Muscle layer of colon (tissue), 2 donors: ENCODE measurements around the gene TCP11.
A peak's percentile ranks its signal among the peaks of the same experiment; 100 is the strongest.
"Not testable (repeated sequence)": the region's sequence is repeated elsewhere in the genome, so short reads cannot be mapped to it uniquely, and the experiment has no call there.

Experiments used
- H3K27ac ChIP-seq: one replicate; pipeline ENCODE4 v1.7.0; 2013; ENCODE audit warnings: low read depth, mild to moderate bottlenecking, low read length, moderate library complexity
- H3K27me3 ChIP-seq, 2 donors: one replicate each; pipeline ENCODE4 v1.7.0; 2013; ENCODE audit warnings: low read length in 2 of 2, mild to moderate bottlenecking in 2 of 2; ENCODE audit not compliant: insufficient read depth in 2 of 2, control insufficient read depth in 1 of 2
- H3K36me3 ChIP-seq: one replicate; pipeline ENCODE4 v1.7.0; 2013; ENCODE audit warnings: mild to moderate bottlenecking, low read length; ENCODE audit not compliant: insufficient read depth
- H3K4me1 ChIP-seq: one replicate; pipeline ENCODE4 v1.7.0; 2013; ENCODE audit warnings: mild to moderate bottlenecking, low read length; ENCODE audit not compliant: insufficient read depth
- H3K4me3 ChIP-seq, 2 donors: one replicate each; pipeline ENCODE4 v1.7.0; 2013; ENCODE audit warnings: low read length in 2 of 2, low read depth in 1 of 2, mild to moderate bottlenecking in 1 of 2, moderate library complexity in 1 of 2
- H3K9ac ChIP-seq: one replicate; pipeline ENCODE4 v1.7.0; 2013; ENCODE audit warnings: low read length
- H3K9me3 ChIP-seq: one replicate; pipeline ENCODE4 v1.7.0; 2013; ENCODE audit warnings: mild to moderate bottlenecking, low read length
- donor health status: abdominal sarcoma.
- donor health status: Adenocarcinoma of cecum.

TCP11 gene

GRCh38 chr6:35107761-35108160 is 33.4 kb downstream of the TCP11 start:
- not testable (repeated sequence) for H3K9me3 ChIP-seq, H3K27ac ChIP-seq, H3K4me3 ChIP-seq, H3K36me3 ChIP-seq, H3K4me1 ChIP-seq, H3K27me3 ChIP-seq, H3K9ac ChIP-seq

GRCh38 chr6:35107208-35107607 is 33.9 kb downstream of the TCP11 start:
- H3K4me1 ChIP-seq, H3K9me3 ChIP-seq, H3K36me3 ChIP-seq: not testable (repeated sequence)

GRCh38 chr6:35106061-35106460 is 35.1 kb downstream of the TCP11 start:
- H3K27me3 ChIP-seq, H3K27ac ChIP-seq, H3K36me3 ChIP-seq, H3K4me3 ChIP-seq, H3K9ac ChIP-seq, H3K9me3 ChIP-seq, H3K4me1 ChIP-seq: not testable (repeated sequence)

More at GRCh38 chr6:35107208-35107607, 33.9 kb downstream of the TCP11 start:
- H3K4me3 ChIP-seq, H3K27me3 ChIP-seq, H3K27ac ChIP-seq, H3K9ac ChIP-seq: not testable (repeated sequence)

GRCh38 chr6:35105078-35105477 is 36.1 kb downstream of the TCP11 start:
- no peak overlapping the region for H3K27ac ChIP-seq
- no peaks in the 10 kb centered on the region for H3K4me1 ChIP-seq
- H3K4me3 ChIP-seq: no peak overlapping the region
- H3K9ac ChIP-seq: no peak overlapping the region
- no peaks in the 10 kb centered on the region for H3K36me3 ChIP-seq
- H3K27me3 ChIP-seq: no peaks in the 10 kb centered on the region
- H3K9me3 ChIP-seq: no peaks in the 10 kb centered on the region

GRCh38 chr6:35099116-35099515 is 42.0 kb downstream of the TCP11 start:
- Histone ChIP-seq H3K4me3 (no peak overlapping the region), H3K36me3 (no peaks in the 10 kb centered on the region), H3K9ac (no peak overlapping the region), H3K27me3 (no peaks in the 10 kb centered on the region), H3K4me1 (peaks cover 25% of the 10 kb centered on the region), H3K9me3 (no peaks in the 10 kb centered on the region), H3K27ac (no peak overlapping the region)

GRCh38 chr6:35096129-35096862 is 44.8 kb downstream of the TCP11 start:
- peak overlapping the region; percentile 68 for H3K27ac ChIP-seq

GRCh38 chr6:35094183-35094582 is 47.0 kb downstream of the TCP11 start:
- H3K9me3 ChIP-seq: no peaks in the 10 kb centered on the region
- peaks cover 6% of the 10 kb centered on the region for H3K36me3 ChIP-seq
- no peak overlapping the region for H3K9ac ChIP-seq
- no peak overlapping the region for H3K27ac ChIP-seq
- H3K4me3 ChIP-seq: no peak overlapping the region
- H3K27me3 ChIP-seq: no peaks in the 10 kb centered on the region
- H3K4me1 ChIP-seq: peaks cover 71% of the 10 kb centered on the region

More at GRCh38 chr6:35096129-35096862, 44.8 kb downstream of the TCP11 start:
- Histone ChIP-seq H3K9ac (no peak overlapping the region), H3K27me3 (no peaks in the 10 kb centered on the region), H3K4me3 (no peak overlapping the region), H3K9me3 (no peaks in the 10 kb centered on the region), H3K4me1 (peaks cover 50% of the 10 kb centered on the region), H3K36me3 (no peaks in the 10 kb centered on the region)

- H3K36me3 ChIP-seq: peaks cover 10% of the 10 kb centered on the region
- no peak overlapping the region for H3K4me3 ChIP-seq
- H3K9me3 ChIP-seq: no peaks in the 10 kb centered on the region
- no peak overlapping the region for H3K27ac ChIP-seq
- H3K27me3 ChIP-seq: no peaks in the 10 kb centered on the region
- no peak overlapping the region for H3K9ac ChIP-seq
- H3K4me1 ChIP-seq: peaks cover 75% of the 10 kb centered on the region
Measured at GRCh38 chr6:35093783-35094182, 47.4 kb downstream of the TCP11 start.

- H3K36me3 ChIP-seq: peaks cover 17% of the 10 kb centered on the region
- no peak overlapping the region for H3K27ac ChIP-seq
- H3K4me3 ChIP-seq: no peak overlapping the region
- peaks cover 82% of the 10 kb centered on the region for H3K4me1 ChIP-seq
- H3K9ac ChIP-seq: no peak overlapping the region
- H3K9me3 ChIP-seq: no peaks in the 10 kb centered on the region
- no peaks in the 10 kb centered on the region for H3K27me3 ChIP-seq
Measured at GRCh38 chr6:35093118-35093445, 48.1 kb downstream of the TCP11 start.

GRCh38 chr6:35092362-35093117 is 48.6 kb downstream of the TCP11 start:
- H3K9me3 ChIP-seq: no peaks in the 10 kb centered on the region
- H3K9ac ChIP-seq: no peak overlapping the region
- peaks cover 23% of the 10 kb centered on the region for H3K36me3 ChIP-seq
- peak overlapping the region; percentile 76 for H3K27ac ChIP-seq
- no peak overlapping the region for H3K4me3 ChIP-seq
- no peaks in the 10 kb centered on the region for H3K27me3 ChIP-seq
- peaks cover 81% of the 10 kb centered on the region for H3K4me1 ChIP-seq

GRCh38 chr6:35091346-35092083 is 49.6 kb downstream of the TCP11 start:
- Histone ChIP-seq H3K4me1 (peaks cover 70% of the 10 kb centered on the region), H3K27ac (peak overlapping the region; percentile 76), H3K27me3 (no peaks in the 10 kb centered on the region), H3K4me3 (no peak overlapping the region), H3K36me3 (peaks cover 33% of the 10 kb centered on the region), H3K9ac (peak overlapping the region; percentile 12), H3K9me3 (no peaks in the 10 kb centered on the region)
